ENCODE results near the gene GPR34. TPM values are rescaled to one million over a fixed set of nuclear protein-coding genes. Genes with fewer than 3 reads are reported as not detected.

Gene GPR34
- total and polyA plus RNA-seq, 4 donors, result 1.7 to 9.0 (median 4.3) TPM

DNA sequence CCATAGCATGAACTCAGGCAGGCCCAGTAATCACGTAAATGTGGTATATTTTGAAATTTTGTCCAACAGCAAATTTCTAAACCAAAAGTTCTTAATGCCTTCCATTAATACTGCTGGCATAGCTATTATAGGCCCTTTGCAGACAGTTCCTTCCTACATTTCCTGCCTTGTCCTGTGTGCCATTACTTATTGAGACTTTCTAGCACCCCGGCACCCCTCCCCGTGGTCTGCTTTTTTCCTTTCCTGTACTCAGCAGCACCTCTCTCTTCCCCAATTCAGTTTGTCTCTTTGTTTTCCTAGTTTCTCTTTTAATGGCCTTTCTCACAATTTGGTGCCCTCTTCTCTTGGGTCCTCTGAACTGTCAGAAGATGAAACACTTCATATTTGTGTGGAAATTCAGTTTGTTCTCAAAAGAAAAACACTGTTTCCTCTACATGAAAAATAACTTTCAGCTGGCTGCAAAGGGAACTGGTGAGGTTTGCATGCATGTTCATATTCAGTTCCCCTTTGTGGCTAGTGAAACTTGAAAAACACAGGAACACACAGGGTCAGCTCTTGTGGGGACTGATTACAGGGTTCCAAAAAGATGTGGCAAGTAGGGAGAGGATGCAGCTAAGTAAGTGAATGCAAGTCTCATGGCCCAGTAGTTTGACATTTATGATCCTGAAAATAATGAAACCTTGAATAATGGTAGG lies 17.1 kb downstream of the GPR34 start:
- Histone ChIP-seq H3K4me3 (ENCODE audit: low read depth in 1 of 3, low read length in 3 of 3) (no peak overlapping the region), H3K27me3 (ENCODE audit: control insufficient read depth in 4 of 4, insufficient read depth in 4 of 4, low read length in 3 of 4) (no peaks in the 10 kb centered on the region), H3K4me1 (ENCODE audit: control insufficient read depth in 4 of 4, insufficient read depth in 4 of 4, low read length in 3 of 4) (no peaks in the 10 kb centered on the region), H3K9me3 (ENCODE audit: control insufficient read depth in 4 of 4, low read length in 3 of 4) (no peaks in the 10 kb centered on the region), H3K27ac (ENCODE audit: low read depth in 1 of 2, low read length in 2 of 2) (no peak overlapping the region), H3K9ac (ENCODE audit: low read depth in 1 of 2, low read length in 2 of 2) (no peak overlapping the region), H3K36me3 (ENCODE audit: control insufficient read depth in 4 of 4, insufficient read depth in 3 of 4, low read depth in 1 of 4, low read length in 3 of 4) (no peaks in the 10 kb centered on the region)
- 74% methylated on average over 3 of the region's 3 CpGs for WGBS
- TF ChIP-seq TAF1 (conservative IDR thresholded peaks at IDR 0.05), result no peak
- TF ChIP-seq, protein P1, sequence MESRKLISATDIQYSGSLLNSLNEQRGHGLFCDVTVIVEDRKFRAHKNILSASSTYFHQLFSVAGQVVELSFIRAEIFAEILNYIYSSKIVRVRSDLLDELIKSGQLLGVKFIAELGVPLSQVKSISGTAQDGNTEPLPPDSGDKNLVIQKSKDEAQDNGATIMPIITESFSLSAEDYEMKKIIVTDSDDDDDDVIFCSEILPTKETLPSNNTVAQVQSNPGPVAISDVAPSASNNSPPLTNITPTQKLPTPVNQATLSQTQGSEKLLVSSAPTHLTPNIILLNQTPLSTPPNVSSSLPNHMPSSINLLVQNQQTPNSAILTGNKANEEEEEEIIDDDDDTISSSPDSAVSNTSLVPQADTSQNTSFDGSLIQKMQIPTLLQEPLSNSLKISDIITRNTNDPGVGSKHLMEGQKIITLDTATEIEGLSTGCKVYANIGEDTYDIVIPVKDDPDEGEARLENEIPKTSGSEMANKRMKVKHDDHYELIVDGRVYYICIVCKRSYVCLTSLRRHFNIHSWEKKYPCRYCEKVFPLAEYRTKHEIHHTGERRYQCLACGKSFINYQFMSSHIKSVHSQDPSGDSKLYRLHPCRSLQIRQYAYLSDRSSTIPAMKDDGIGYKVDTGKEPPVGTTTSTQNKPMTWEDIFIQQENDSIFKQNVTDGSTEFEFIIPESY (IDR thresholded peaks at IDR 0.05), result no peak
- no peak for TF ChIP-seq JUND (IDR thresholded peaks at IDR 0.05)
- no peak for TF ChIP-seq FOXA1 (IDR thresholded peaks at IDR 0.05)
- TF ChIP-seq, protein P2, sequence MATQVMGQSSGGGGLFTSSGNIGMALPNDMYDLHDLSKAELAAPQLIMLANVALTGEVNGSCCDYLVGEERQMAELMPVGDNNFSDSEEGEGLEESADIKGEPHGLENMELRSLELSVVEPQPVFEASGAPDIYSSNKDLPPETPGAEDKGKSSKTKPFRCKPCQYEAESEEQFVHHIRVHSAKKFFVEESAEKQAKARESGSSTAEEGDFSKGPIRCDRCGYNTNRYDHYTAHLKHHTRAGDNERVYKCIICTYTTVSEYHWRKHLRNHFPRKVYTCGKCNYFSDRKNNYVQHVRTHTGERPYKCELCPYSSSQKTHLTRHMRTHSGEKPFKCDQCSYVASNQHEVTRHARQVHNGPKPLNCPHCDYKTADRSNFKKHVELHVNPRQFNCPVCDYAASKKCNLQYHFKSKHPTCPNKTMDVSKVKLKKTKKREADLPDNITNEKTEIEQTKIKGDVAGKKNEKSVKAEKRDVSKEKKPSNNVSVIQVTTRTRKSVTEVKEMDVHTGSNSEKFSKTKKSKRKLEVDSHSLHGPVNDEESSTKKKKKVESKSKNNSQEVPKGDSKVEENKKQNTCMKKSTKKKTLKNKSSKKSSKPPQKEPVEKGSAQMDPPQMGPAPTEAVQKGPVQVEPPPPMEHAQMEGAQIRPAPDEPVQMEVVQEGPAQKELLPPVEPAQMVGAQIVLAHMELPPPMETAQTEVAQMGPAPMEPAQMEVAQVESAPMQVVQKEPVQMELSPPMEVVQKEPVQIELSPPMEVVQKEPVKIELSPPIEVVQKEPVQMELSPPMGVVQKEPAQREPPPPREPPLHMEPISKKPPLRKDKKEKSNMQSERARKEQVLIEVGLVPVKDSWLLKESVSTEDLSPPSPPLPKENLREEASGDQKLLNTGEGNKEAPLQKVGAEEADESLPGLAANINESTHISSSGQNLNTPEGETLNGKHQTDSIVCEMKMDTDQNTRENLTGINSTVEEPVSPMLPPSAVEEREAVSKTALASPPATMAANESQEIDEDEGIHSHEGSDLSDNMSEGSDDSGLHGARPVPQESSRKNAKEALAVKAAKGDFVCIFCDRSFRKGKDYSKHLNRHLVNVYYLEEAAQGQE (IDR thresholded peaks at IDR 0.05), result no peak
- TF ChIP-seq HNF4A (conservative IDR thresholded peaks at IDR 0.05), result no peak
- DNase-seq (ENCODE audit: low spot score), result no peak

DNA sequence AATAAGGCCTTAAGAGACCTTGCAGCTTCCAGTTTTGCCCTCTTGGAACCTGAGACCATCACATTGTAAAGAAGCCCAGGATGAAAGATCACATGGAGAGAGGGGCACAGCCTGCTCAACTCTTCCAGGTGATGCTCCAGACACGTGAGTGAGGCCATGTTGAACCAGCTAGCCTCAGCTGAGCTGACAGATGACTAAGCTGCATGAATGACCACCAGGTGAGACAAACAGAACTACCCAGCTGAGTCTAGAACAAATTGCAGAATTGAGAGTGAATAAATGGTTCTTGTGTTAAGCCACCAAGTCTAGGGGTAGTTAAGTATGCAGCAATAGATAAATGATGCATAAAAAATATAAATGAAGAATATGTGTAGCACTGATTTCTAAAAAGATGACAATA lies 18.4 kb downstream of the GPR34 start:
- Histone ChIP-seq H3K9me3 (ENCODE audit: control insufficient read depth in 4 of 4, low read length in 3 of 4) (no peaks in the 10 kb centered on the region), H3K27me3 (ENCODE audit: control insufficient read depth in 4 of 4, insufficient read depth in 4 of 4, low read length in 3 of 4) (no peaks in the 10 kb centered on the region), H3K27ac (ENCODE audit: low read depth in 1 of 2, low read length in 2 of 2) (no peak overlapping the region), H3K9ac (ENCODE audit: low read depth in 1 of 2, low read length in 2 of 2) (no peak overlapping the region), H3K4me3 (ENCODE audit: low read depth in 1 of 3, low read length in 3 of 3) (no peak overlapping the region), H3K4me1 (ENCODE audit: control insufficient read depth in 4 of 4, insufficient read depth in 4 of 4, low read length in 3 of 4) (no peaks in the 10 kb centered on the region), H3K36me3 (ENCODE audit: control insufficient read depth in 4 of 4, insufficient read depth in 3 of 4, low read depth in 1 of 4, low read length in 3 of 4) (no peaks in the 10 kb centered on the region)
- TF ChIP-seq, protein P3, sequence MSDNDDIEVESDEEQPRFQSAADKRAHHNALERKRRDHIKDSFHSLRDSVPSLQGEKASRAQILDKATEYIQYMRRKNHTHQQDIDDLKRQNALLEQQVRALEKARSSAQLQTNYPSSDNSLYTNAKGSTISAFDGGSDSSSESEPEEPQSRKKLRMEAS (IDR thresholded peaks at IDR 0.05), result no peak
- TF ChIP-seq EGR1 (IDR thresholded peaks at IDR 0.05; ENCODE audit: low read depth in 2 of 2) (no peak), HNF4A (conservative IDR thresholded peaks at IDR 0.05) (no peak), FOXA1 (IDR thresholded peaks at IDR 0.05) (no peak), RXRA (IDR thresholded peaks at IDR 0.05) (no peak), TAF1 (conservative IDR thresholded peaks at IDR 0.05) (no peak), NR2F2 (IDR thresholded peaks at IDR 0.05) (no peak), SP1 (IDR thresholded peaks at IDR 0.05) (no peak), YY1 (IDR thresholded peaks at IDR 0.05) (no peak), HNF4G (IDR thresholded peaks at IDR 0.05) (no peak), GABPA (IDR thresholded peaks at IDR 0.05 in 1 of 2, conservative IDR thresholded peaks at IDR 0.05 in 1 of 2) (no peak), FOXA2 (IDR thresholded peaks at IDR 0.05) (no peak)
- TF ChIP-seq, protein P2 (IDR thresholded peaks at IDR 0.05), result no peak
- TF ChIP-seq, protein P4, sequence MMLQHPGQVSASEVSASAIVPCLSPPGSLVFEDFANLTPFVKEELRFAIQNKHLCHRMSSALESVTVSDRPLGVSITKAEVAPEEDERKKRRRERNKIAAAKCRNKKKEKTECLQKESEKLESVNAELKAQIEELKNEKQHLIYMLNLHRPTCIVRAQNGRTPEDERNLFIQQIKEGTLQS (IDR thresholded peaks at IDR 0.05), result no peak
- TF ChIP-seq, protein P5, sequence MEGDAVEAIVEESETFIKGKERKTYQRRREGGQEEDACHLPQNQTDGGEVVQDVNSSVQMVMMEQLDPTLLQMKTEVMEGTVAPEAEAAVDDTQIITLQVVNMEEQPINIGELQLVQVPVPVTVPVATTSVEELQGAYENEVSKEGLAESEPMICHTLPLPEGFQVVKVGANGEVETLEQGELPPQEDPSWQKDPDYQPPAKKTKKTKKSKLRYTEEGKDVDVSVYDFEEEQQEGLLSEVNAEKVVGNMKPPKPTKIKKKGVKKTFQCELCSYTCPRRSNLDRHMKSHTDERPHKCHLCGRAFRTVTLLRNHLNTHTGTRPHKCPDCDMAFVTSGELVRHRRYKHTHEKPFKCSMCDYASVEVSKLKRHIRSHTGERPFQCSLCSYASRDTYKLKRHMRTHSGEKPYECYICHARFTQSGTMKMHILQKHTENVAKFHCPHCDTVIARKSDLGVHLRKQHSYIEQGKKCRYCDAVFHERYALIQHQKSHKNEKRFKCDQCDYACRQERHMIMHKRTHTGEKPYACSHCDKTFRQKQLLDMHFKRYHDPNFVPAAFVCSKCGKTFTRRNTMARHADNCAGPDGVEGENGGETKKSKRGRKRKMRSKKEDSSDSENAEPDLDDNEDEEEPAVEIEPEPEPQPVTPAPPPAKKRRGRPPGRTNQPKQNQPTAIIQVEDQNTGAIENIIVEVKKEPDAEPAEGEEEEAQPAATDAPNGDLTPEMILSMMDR (IDR thresholded peaks at IDR 0.05; ENCODE audit: low read depth, low read length, missing input control), result no peak
- no peak for DNase-seq (ENCODE audit: low spot score)
- 94% methylated on average over 1 of the region's 1 CpG for WGBS

Measured in liver (tissue), 9 donors.